CD4-positive, alpha-beta T cell treated with Interleukin-12 subunit alpha and Interleukin-12 subunit beta, for 1 hour (primary cell): ENCODE data around the gene NCF4.

Experiments used
- DNase-seq: peaks from one replicate; pipeline ENCODE4 v3.0.0-alpha.2; 2020

NCF4 gene

DNA sequence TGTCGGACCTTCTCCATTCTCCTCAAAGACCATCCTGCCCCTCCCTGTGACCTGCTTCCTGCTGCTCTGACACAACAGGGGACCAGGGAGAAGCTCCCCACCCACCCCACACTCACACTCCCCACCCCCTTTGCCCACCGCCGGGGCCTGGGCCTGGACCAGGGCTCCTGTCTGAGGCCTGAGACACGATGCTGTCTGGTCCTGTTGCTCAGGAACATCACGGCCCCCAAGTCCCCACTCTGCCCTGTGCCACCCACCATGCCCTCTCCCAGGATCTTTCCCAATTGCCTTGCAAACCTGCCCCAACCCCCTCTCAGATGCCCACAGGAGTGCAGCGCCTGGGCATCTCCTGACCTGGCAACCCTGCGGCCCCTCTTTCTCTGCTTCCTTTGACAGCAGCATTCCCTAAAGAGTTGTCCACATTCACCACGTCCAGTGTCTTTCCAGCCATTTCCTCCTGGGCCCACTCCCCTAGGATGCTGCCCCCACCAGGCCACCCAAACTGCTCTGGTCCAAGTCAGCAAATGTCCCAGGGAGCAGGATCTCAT lies 63.4 kb downstream of the NCF4 start:
- DNase-seq = no peak

- DNase-seq = no peak
These were observed 64.8 kb downstream of the NCF4 start for GRCh38 chr22:36925388-36926290.

- no peak for DNase-seq
These were observed 65.5 kb downstream of the NCF4 start for GRCh38 chr22:36926309-36926708.

GRCh38 chr22:36926721-36927435 lies 66.1 kb downstream of the NCF4 start:
- no peak for DNase-seq
